ENCODE measurements around the gene CTDP1. TPM values are rescaled to one million over a fixed set of nuclear protein-coding genes. Genes with fewer than 3 reads are reported as not detected.
A peak's percentile ranks its signal among the peaks of the same experiment; 100 is the strongest.

The CTDP1 gene
- total and polyA plus RNA-seq, 9 of the 15 experiments (the other 6 are each of a cell fraction or from before 2014, with no cell fraction given), result 0.07 to 19.2 (median 4.0) TPM

DNA sequence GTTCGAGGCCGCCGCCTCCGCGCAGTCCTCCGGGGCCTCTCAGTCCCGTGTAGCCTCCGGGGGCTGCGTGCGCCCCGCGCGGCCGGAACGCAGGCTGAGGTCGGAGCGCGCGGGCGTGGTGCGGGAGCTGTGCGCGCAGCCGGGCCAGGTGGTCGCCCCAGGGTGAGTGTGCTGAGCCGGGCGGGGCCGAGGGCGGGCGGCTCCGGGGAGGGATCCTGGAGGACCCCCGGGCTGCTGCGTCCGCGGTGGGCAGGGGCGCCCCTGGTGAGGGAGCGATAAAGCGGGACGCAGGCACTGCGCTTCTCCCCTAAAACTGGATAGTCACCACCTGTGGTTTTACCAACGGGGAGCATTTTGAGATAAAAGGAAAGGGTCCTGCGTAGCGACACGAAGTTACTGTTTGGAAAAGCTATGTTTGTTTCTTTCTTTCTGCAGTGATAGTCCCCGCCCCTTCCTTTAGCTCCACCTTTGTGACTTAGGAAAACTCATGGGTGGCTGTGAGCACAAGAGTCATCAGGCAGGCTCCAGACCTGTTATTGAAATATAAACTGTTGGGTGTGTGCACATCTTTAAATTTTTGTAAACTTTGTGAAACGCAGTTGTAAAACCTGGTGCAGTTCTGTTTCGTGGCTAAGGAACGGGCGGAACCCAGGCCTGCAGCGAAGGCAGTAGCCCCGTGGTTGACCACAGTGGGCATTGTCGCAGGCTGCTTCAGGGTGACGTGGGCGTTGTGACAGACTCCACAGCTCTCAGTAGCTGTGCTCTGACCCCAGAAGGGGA, 687 bp downstream of the CTDP1 start (continued):
- TF ChIP-seq, protein P1, sequence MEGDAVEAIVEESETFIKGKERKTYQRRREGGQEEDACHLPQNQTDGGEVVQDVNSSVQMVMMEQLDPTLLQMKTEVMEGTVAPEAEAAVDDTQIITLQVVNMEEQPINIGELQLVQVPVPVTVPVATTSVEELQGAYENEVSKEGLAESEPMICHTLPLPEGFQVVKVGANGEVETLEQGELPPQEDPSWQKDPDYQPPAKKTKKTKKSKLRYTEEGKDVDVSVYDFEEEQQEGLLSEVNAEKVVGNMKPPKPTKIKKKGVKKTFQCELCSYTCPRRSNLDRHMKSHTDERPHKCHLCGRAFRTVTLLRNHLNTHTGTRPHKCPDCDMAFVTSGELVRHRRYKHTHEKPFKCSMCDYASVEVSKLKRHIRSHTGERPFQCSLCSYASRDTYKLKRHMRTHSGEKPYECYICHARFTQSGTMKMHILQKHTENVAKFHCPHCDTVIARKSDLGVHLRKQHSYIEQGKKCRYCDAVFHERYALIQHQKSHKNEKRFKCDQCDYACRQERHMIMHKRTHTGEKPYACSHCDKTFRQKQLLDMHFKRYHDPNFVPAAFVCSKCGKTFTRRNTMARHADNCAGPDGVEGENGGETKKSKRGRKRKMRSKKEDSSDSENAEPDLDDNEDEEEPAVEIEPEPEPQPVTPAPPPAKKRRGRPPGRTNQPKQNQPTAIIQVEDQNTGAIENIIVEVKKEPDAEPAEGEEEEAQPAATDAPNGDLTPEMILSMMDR (IDR thresholded peaks at IDR 0.05 in 2 of 3, conservative IDR thresholded peaks at IDR 0.05 in 1 of 3; ENCODE audit: insufficient read depth in 2 of 3, low read depth in 1 of 3, low read length in 3 of 3), result peak in 1 of 3 experiments; percentile 18; a peak in 1 of 6 replicates
- TF ChIP-seq SPI1 (IDR thresholded peaks at IDR 0.05; ENCODE audit: borderline replicate concordance, low read depth, low read length) (no peak), ZZZ3 (IDR thresholded peaks at IDR 0.05) (no peak), RB1 (IDR thresholded peaks at IDR 0.05; ENCODE audit: low read depth) (0 out of 2 replicates have a peak, but pooled peaks have one; percentile 1), ADNP (tag; IDR thresholded peaks at IDR 0.05) (no peak), RBM25 (IDR thresholded peaks at IDR 0.05; ENCODE audit: low read depth, low read length, severe bottlenecking) (peak; percentile 98), SP2 (IDR thresholded peaks at IDR 0.05; ENCODE audit: extremely low read depth, low read depth, low read length, poor library complexity, severe bottlenecking) (no peak), CREB1 (IDR thresholded peaks at IDR 0.05) (no peak), CREB1 (CRISPR knock-in tag; IDR thresholded peaks at IDR 0.05) (no peak), ZNF436 (CRISPR knock-in tag; IDR thresholded peaks at IDR 0.05) (peak; percentile 73; the same call in 1 of the 2 replicates), MAX (CRISPR knock-in tag; IDR thresholded peaks at IDR 0.05) (no peak), GATAD2B (IDR thresholded peaks at IDR 0.05; ENCODE audit: borderline replicate concordance) (peak; percentile 72; the same call in 1 of the 2 replicates), ZNF57 (CRISPR knock-in tag; IDR thresholded peaks at IDR 0.05) (no peak), RBM39 (optimal IDR thresholded peaks at IDR 0.05; ENCODE audit: low read depth, low read length) (no peak)
- TF ChIP-seq, protein P2, sequence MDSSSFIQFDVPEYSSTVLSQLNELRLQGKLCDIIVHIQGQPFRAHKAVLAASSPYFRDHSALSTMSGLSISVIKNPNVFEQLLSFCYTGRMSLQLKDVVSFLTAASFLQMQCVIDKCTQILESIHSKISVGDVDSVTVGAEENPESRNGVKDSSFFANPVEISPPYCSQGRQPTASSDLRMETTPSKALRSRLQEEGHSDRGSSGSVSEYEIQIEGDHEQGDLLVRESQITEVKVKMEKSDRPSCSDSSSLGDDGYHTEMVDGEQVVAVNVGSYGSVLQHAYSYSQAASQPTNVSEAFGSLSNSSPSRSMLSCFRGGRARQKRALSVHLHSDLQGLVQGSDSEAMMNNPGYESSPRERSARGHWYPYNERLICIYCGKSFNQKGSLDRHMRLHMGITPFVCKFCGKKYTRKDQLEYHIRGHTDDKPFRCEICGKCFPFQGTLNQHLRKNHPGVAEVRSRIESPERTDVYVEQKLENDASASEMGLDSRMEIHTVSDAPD (CRISPR knock-in tag; IDR thresholded peaks at IDR 0.05), result no peak
